HL-60/S4 (cell line): ENCODE results near the gene CASP10.
"Not testable (repeated sequence)": the region's sequence is repeated elsewhere in the genome, so short reads cannot be mapped to it uniquely, and the experiment has no call there.

Experiments used
- in situ Hi-C: fragments of 300-500 bp; cut with MboI; formaldehyde crosslinking; loops from 2 replicates; pipeline ENCODE4 v1.14.3; 2022; ENCODE audit warnings: low sequenced_read_pairs

CASP10 gene

GRCh38 chr2:201182650-201183364 lies at the start of gene CASP10:
Gene CASP10, plus strand, starts transcription at chr2:201183141. Its CDS starts 2,637 bp downstream, at chr2:201185778.
- in situ Hi-C loops, result loop anchor here (5.0 to 25.0 kb wide), 2 partner anchors 49 to 471 kb away; no protein-coding TSS in a partner anchor

DNA sequence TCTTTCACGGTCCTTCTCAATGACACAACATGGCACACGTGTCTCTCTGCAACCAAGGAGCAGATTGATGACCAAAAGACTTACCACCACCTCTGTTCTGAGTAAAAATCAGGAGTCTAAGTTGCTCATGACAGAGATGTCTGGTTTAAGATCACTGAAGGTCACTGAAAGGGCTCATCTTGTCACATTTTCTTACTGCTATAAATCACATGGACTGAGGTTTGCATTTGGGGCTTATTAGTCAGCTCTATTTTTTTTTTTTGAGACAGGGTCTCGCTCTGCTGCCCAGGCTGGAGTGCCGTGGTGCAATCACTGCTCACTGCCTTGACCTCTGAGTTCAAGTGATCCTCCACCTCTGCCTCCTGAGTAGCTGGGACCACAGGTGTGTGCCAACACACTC lies 47.6 kb upstream of the CASP10 start:
- in situ Hi-C loops, result no loop called here

- in situ Hi-C loops, result no loop called here
Measured at GRCh38 chr2:201136889-201137321, 46.0 kb upstream of the CASP10 start.

DNA sequence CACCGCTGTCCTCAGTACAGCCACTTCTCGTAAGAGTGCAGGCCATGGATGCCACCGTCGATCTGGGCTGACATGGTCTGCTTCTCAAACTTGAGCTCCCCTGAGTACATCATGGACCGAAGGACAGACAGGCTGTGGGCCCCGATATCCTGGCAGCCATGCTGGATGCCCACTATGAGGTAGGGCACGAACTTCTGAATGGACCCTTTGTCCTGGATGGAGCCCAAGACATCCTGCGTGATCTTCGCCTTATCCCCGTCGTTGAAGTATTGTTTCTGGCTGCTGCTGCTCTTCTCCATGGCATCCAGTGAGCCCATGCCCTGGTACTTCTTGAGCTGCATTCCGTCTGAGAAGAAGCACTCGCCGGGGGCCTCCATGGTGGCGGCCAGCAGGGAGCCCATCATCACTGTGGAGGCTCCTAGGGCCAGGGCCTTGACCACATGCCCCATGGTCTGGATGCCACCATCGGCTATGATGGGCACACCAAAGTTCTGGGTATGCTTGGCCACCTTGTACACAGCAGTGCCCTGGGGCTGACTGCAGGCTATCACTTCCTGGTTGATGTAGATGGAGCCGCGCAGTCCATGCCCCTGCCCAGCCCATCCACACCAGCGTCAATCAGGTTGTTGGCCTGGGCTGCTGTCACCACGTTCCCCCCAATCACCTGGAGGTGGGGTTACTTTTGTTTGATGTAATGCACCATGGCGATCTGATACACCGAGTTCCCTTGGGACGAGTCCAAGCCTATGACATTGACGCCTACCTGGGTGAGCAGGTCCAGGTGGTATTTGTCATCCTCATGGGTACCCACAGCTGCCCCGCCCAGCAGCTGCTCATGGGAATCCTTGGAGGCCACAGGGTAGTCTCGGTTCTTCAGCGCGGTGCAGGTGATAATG lies 45.2 kb upstream of the CASP10 start:
- in situ Hi-C loops, result no loop called here

- in situ Hi-C loops, result no loop called here
Measured at GRCh38 chr2:201138401-201138970, 44.5 kb upstream of the CASP10 start.

DNA sequence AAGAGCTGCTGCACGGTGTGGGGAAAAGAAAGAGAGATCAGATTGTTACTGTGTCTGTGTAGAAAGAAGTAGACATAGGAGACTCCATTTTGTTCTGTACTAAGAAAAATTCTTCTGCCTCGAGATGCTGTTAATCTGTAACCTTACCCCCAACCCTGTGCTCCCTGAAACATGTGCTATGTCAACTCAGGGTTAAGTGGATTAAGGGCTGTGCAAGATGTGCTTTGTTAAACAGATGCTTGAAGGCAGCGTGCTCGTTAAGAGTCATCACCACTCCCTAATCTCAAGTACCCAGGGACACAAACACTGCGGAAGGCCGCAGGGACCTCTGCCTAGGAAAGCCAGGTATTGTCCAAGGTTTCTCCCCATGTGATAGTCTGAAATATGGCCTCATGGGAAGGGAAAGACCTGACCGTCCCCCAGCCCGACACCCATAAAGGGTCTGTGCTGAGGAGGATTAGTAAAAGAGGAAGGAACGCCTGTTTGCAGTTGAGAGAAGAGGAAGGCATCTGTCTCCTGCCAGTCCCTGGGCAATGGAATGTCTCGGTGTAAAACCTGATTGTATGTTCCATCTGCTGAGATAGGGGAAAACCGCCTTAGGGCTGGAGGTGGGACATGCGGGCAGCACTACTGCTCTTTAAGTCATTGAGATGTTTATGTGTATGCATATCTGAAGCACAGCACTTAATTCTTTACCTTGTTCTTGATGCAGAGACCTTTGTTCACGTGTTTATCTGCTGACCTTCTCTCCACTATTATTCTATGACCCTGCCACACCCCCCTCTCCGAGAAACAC lies 43.8 kb upstream of the CASP10 start:
- in situ Hi-C loops, result not testable (repeated sequence)

DNA sequence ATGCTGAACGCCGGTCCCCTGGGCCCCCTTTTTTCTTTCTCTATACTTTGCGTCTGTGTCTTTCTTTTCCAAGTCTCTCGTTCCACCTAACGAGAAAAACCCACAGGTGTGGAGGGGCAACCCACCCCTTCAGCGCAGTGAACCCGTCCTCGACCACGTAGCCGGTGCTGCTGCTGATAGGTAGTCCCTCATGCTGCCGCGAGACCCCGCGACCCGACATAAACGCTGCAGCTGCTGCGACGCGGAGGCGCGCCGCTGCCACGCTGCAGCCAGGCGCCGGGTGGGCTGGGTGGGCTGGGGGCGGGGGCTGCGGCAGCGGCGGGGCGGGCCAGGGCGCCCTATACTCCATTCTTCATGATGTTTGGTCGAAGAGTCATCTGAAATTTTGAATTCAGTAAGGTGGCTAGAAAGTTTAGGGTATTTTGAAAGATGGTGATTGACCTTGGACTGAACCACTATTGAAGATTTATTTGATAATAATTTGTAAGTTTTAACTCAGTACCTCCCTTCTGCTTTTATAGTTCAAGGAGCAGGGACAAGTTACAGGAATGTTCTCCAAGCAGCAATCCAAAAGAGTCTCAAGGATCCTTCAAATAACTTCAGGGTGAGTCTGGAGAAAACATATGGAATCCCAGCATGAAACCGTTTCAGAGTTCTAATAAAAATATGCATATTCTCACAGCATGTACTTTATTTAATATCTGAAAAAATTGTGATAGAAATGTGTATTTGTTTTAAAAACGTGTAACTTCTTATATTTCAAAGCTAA lies 42.9 kb upstream of the CASP10 start:
- in situ Hi-C loops, result no loop called here

DNA sequence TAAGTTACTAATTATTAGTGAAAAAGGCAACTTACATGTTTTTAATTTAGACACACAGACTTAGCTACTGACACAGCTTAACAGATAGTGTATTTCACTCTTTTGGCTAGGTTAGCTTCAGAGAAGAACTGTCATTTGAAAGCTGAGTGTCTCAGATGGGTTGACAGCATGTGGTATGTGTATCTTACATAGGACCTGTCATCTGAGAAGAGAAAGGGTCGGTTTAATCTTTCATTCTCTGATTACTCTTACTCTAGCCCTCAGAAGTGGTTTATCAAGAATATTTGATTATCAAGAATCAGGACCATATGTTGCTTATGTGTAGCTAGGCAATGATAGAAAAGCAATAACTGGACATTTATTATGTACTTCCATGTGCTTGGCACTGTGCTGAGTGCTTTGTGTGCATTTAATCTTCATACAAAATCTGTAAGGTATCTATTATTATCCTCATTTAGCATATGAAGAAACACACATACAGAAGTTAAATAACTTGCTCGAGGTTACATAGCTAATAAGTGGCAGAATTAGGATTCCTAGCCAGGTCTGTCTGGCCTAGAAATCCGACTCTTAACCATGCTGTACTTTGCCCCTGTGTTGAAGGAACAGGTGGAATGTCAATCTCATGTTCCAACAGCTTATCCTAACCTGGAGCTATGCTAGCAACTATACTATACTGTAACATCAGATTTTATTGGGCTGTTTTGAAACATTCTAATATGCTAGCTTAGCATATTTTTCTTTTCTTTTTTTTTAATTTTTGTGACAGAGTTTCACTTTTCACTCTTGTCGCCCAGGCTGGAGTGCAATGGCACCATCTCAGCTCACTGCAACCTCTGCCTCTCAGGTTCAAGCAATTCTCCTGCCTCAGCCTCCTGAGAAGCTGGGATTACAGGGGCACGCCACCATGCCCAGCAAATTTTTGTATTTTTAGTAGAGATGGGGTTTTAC lies 38.6 kb upstream of the CASP10 start:
- in situ Hi-C loops, result no loop called here

- in situ Hi-C loops, result no loop called here
Measured at GRCh38 chr2:201148434-201148990, 34.4 kb upstream of the CASP10 start.

DNA sequence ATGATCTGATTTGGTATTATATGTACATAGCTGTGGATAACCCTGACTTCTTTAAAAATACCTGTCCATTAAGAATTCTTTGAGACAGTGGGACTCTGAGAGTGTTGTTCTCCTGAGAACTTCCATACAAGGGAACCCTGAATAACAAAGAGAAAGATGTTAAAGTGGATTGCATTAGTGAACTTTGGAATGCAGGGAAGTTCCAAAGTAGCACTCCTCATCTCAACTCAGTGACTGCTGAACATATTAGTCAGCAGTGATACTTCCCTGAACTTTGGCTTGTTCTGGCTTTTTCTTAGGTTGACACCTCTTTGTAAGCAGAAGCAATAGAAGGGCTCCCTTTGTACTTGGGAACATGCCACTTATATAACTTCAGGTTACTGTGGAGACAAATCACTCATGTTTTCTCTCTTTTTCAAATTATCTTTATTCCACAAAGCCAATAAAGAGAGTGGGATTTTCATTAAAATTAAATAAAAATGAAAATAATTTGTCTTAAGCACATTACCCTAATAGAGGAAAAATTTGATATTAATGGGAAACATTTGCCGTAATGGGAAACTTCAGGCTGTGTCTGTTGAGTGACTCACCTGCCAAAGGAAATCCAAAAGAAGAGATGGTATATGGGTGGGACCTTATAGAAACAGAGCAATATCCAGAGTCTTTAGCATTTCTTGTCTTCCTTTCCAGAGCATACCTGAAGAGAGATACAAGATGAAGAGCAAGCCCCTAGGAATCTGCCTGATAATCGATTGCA lies 33.7 kb upstream of the CASP10 start:
- in situ Hi-C loops, result no loop called here

DNA sequence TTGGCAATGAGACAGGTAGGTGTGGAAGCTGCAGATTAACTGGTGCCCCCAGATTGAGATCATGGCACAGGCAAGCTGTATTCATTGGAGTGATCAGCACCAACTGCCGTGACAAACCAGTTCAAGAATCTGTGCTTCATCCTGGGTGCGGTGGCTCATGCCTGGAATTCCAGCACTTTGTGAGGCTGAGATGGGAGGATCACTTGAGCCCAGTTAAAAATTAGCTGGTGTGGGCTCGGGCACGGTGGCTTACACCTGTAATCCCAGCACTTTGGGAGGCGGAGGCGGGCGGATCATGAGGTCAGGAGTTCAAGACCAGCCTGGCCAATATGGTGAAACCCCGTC lies 33.1 kb upstream of the CASP10 start:
- in situ Hi-C loops, result not testable (repeated sequence)

- in situ Hi-C loops, result no loop called here
Measured at GRCh38 chr2:201150454-201151020, 32.4 kb upstream of the CASP10 start.

GRCh38 chr2:201151127-201151981 lies 31.6 kb upstream of the CASP10 start:
- in situ Hi-C loops, result no loop called here

DNA sequence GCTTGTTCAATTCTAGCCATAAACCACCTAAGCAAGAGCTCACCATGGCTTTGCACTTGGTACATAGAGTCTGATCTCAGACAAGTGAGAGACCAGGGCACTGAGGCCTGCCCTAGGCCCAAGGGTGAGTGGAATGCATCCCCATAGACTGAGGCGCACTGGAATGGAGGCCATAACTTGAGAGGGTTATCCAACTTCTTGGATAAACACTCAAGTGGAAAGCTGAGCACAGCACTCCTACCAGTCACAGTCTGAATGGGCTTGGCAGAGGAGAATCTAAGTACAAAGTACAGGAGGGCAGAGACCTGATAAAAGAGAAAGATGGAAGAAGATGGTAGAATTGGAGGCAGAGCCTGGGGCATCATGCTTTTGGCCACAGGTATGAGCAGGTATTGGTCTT lies 30.4 kb upstream of the CASP10 start:
- in situ Hi-C loops, result no loop called here

- in situ Hi-C loops, result no loop called here
Measured at GRCh38 chr2:201152999-201153815, 29.7 kb upstream of the CASP10 start.
